ENCODE data around the gene PLEKHM2. TPM values are rescaled to one million over a fixed set of nuclear protein-coding genes. Genes with fewer than 3 reads are reported as not detected.

Gene PLEKHM2
- total RNA-seq, 4 donors from 2014 or later, result 41.9 to 74.5 (median 55.7) TPM

GRCh38 chr1:15683345-15684039 is 628 bp upstream of the PLEKHM2 start:
- TF ChIP-seq CTCF (IDR thresholded peaks at IDR 0.05; ENCODE audit: low read depth), result no peak

- no peak for TF ChIP-seq CTCF (IDR thresholded peaks at IDR 0.05; ENCODE audit: low read depth)
Measured at GRCh38 chr1:15684468-15685291, 560 bp downstream of the PLEKHM2 start.

- no peak for TF ChIP-seq CTCF (IDR thresholded peaks at IDR 0.05; ENCODE audit: low read depth)
Measured at GRCh38 chr1:15685820-15686219, 1.7 kb downstream of the PLEKHM2 start.

GRCh38 chr1:15687446-15687845 is 3.3 kb downstream of the PLEKHM2 start:
- no peak for TF ChIP-seq CTCF (IDR thresholded peaks at IDR 0.05; ENCODE audit: low read depth)

- TF ChIP-seq CTCF (IDR thresholded peaks at IDR 0.05; ENCODE audit: low read depth), result no peak
Measured at GRCh38 chr1:15690317-15690716, 6.2 kb downstream of the PLEKHM2 start.

GRCh38 chr1:15691434-15692032 is 7.4 kb downstream of the PLEKHM2 start:
- TF ChIP-seq CTCF (IDR thresholded peaks at IDR 0.05; ENCODE audit: low read depth), result no peak

GRCh38 chr1:15692121-15692682 is 8.1 kb downstream of the PLEKHM2 start:
- TF ChIP-seq CTCF (IDR thresholded peaks at IDR 0.05; ENCODE audit: low read depth), result no peak

Data from subcutaneous adipose tissue (tissue), 4 donors.